HCT116 (cell line): ENCODE results near the gene MIDN. TPM values are rescaled to one million over a fixed set of nuclear protein-coding genes. Genes with fewer than 3 reads are reported as not detected.

Experiments used
- ATAC-seq: fragments of 200-7000 bp; cut with Tn5 transposase; 2 replicates; pipeline ENCODE4 v1.9.1; 2020; ENCODE audit warnings: mild to moderate bottlenecking, moderate library complexity
- BruUV-seq: library from RNA; stranded (reverse); fragments of 400-500 nt; replicated peaks from 2 replicates; lab custom pipeline; 2021; lab: Mats Ljungman, UMichigan
- CTCF ChIA-PET: fragments of 300-600 bp; sonication (Branson Sonifier 250); formaldehyde crosslinking; loops from one replicate; lab custom pipeline; 2021; ENCODE audit warnings: antibody characterized with exemption; lab: Charles Lee
- POLR2A ChIA-PET: fragments of 300-600, 350-600 bp; sonication (Branson Sonifier 250); formaldehyde crosslinking; loops from one replicate; lab custom pipeline; 2021; ENCODE audit warnings: antibody characterized with exemption; lab: Charles Lee
- RAD21 ChIA-PET, 2 experiments: fragments of 300-600 bp; sonication (Branson Sonifier 250); formaldehyde crosslinking; loops; one replicate each; lab custom pipeline; 2023; ENCODE audit warnings: low total read pairs in 2 of 2; ENCODE audit not compliant: uncharacterized antibody in 2 of 2, unreplicated experiment in 2 of 2, low non-redundant PET in 1 of 2; lab: Charles Lee
- DNase-seq: peaks from one replicate; pipeline ENCODE4 v3.0.0-alpha.2; 2010; ENCODE audit warnings: low read depth, low spot score
- H2AFZ ChIP-seq: fragments of 200-600 bp; shearing (Covaris generic), sonication (generic); 2 replicates; pipeline ENCODE4 v1.6.1; 2017; ENCODE audit warnings: low read depth, mixed run types, mixed read lengths, antibody characterized with exemption, low read length; ENCODE audit not compliant: poor library complexity, severe bottlenecking
- H3K27ac ChIP-seq: 2 replicates; pipeline ENCODE4 v1.5.1; 2012; ENCODE audit warnings: low read depth, low read length
- H3K27me3 ChIP-seq: fragments of 200-600 bp; sonication (generic); 2 replicates; pipeline ENCODE4 v1.6.1; 2016; ENCODE audit warnings: mixed run types, low read length, mixed read lengths; ENCODE audit not compliant: insufficient read depth
- H3K36me3 ChIP-seq, 2 experiments: fragments of 200-500 bp in 1 of 2; fragments of 200-600 bp in 1 of 2; sonication (Bioruptor generic) in 1 of 2; sonication (generic) in 1 of 2; 2 replicates each; pipeline versions ENCODE4 v1.5.1 to v1.6.1; 2014 to 2016; ENCODE audit warnings: low read length in 2 of 2, inconsistent platforms in 1 of 2, mixed read lengths in 1 of 2, mixed run types in 1 of 2; ENCODE audit not compliant: insufficient read depth in 2 of 2, control insufficient read depth in 1 of 2
- H3K4me1 ChIP-seq, 2 experiments: fragments of 200-600 bp in 1 of 2; sonication (generic) in 1 of 2; 2 replicates each; pipeline versions ENCODE4 v1.5.1 to v1.6.1; 2012 to 2017; ENCODE audit warnings: low read length in 2 of 2, inconsistent platforms in 1 of 2, mild to moderate bottlenecking in 1 of 2, mixed read lengths in 1 of 2, mixed run types in 1 of 2, moderate library complexity in 1 of 2; ENCODE audit not compliant: insufficient read depth in 2 of 2, control insufficient read depth in 1 of 2
- H3K4me2 ChIP-seq: fragments of 200-600 bp; sonication (generic); 2 replicates; pipeline ENCODE4 v1.6.1; 2017; ENCODE audit warnings: mixed run types, low read length, mixed read lengths
- H3K4me3 ChIP-seq, 2 experiments: fragments of 200-600 bp in 1 of 2; sonication (generic) in 1 of 2; replicated peaks in 1 of 2; 2 replicates each; pipeline ENCODE4 v1.5.1; 2011 to 2016; ENCODE audit warnings: low read length in 2 of 2, control low read depth in 1 of 2, low read depth in 1 of 2, mild to moderate bottlenecking in 1 of 2, mixed read lengths in 1 of 2, mixed run types in 1 of 2
- H3K79me2 ChIP-seq: fragments of 200-600 bp; sonication (generic); 2 replicates; pipeline ENCODE4 v1.6.1; 2017; ENCODE audit warnings: mild to moderate bottlenecking, mixed run types, low read length, moderate library complexity, mixed read lengths; ENCODE audit not compliant: insufficient read depth
- H3K9ac ChIP-seq: fragments of 200-600 bp; sonication (generic); 2 replicates; pipeline ENCODE4 v1.6.1; 2016; ENCODE audit warnings: low read length, mixed read lengths
- H3K9me2 ChIP-seq: fragments of 200-600 bp; sonication (generic), shearing (Covaris generic); 2 replicates; pipeline ENCODE4 v1.6.1; 2017; ENCODE audit warnings: mixed run types, mild to moderate bottlenecking, moderate library complexity; ENCODE audit not compliant: insufficient read depth
- H3K9me3 ChIP-seq, 2 experiments: fragments of 200-500 bp in 1 of 2; fragments of 200-600 bp in 1 of 2; sonication (Bioruptor generic) in 1 of 2; sonication (generic) in 1 of 2; 2 replicates each; pipeline ENCODE4 v1.6.1; 2014 to 2017; ENCODE audit warnings: low read length in 2 of 2, mixed read lengths in 2 of 2, inconsistent platforms in 1 of 2, low read depth in 1 of 2, mild to moderate bottlenecking in 1 of 2, mixed run types in 1 of 2, moderate library complexity in 1 of 2; ENCODE audit not compliant: control insufficient read depth in 1 of 2, insufficient read depth in 1 of 2
- H4K20me1 ChIP-seq: fragments of 200-600 bp; sonication (generic), shearing (Covaris generic); 2 replicates; pipeline ENCODE4 v1.6.1; 2017; ENCODE audit warnings: mixed run types, mild to moderate bottlenecking, moderate library complexity; ENCODE audit not compliant: insufficient read depth
- ATF3 ChIP-seq: IDR thresholded peaks from 2 replicates; pipeline ENCODE4 v1.6.1; 2012
- CTCF ChIP-seq, 3 experiments: fragments of 200-600 bp in 1 of 3; sonication (generic) in 1 of 3; IDR thresholded peaks in 2 of 3; conservative IDR thresholded peaks in 1 of 3; 2 replicates each; pipeline ENCODE4 v1.5.1; 2012 to 2017; ENCODE audit warnings: low read depth in 2 of 3, low read length in 2 of 3, antibody characterized with exemption in 1 of 3, borderline replicate concordance in 1 of 3, control low read depth in 1 of 3, mild to moderate bottlenecking in 1 of 3, mixed read lengths in 1 of 3, mixed run types in 1 of 3, moderate library complexity in 1 of 3; ENCODE audit not compliant: insufficient read depth in 1 of 3
- EGR1 ChIP-seq: IDR thresholded peaks from 2 replicates; pipeline ENCODE4 v1.6.1; 2012; ENCODE audit warnings: low read depth
- TCF7L2 ChIP-seq: IDR thresholded peaks from 2 replicates; pipeline ENCODE4 v1.7.0; 2011; ENCODE audit warnings: borderline replicate concordance, inconsistent platforms; ENCODE audit not compliant: insufficient read depth, insufficient read length; ENCODE audit errors: extremely low read depth
- YY1 ChIP-seq: IDR thresholded peaks from 2 replicates; pipeline ENCODE4 v1.6.1; 2011; ENCODE audit warnings: low read length, low read depth, moderate library complexity, mild to moderate bottlenecking; ENCODE audit not compliant: insufficient replicate concordance; ENCODE audit errors: extremely low read depth
- ZBTB33 ChIP-seq: IDR thresholded peaks from 2 replicates; pipeline ENCODE4 v1.6.1; 2011; ENCODE audit warnings: mild to moderate bottlenecking, low read length, moderate library complexity; ENCODE audit not compliant: insufficient replicate concordance; ENCODE audit errors: extremely low read depth
- ZFX ChIP-seq: fragments of 450-650 bp; IDR thresholded peaks from 2 replicates; pipeline ENCODE4 v1.6.1; 2017
- intact Hi-C: fragments of 100-400 bp; cut with micrococcal nuclease; formaldehyde crosslinking; loops from 2 replicates; pipeline ENCODE4 v1.10.0; 2022
- total RNA-seq: library from RNA; stranded (reverse); gene quantifications from one replicate; pipeline ENCODE4 v1.2.1, GENCODE V29; 2021; ENCODE audit not compliant: unreplicated experiment

Gene MIDN
- total RNA-seq, 1 experiment from 2014 or later, result 146 TPM

GRCh38 chr19:1279782-1280341 lies 31.5 kb downstream of the MIDN start (continued):
- peak in 2 of 3 experiments; percentile 97 to 98; a peak in 5 of 6 replicates for TF ChIP-seq CTCF (IDR thresholded peaks at IDR 0.05 in 2 of 3, conservative IDR thresholded peaks at IDR 0.05 in 1 of 3; ENCODE audit: borderline replicate concordance in 1 of 3, insufficient read depth in 1 of 3, low read depth in 2 of 3, low read length in 2 of 3)
- no peak for TF ChIP-seq TCF7L2
- no peak for TF ChIP-seq EGR1
- TF ChIP-seq ATF3, result no peak

- Histone ChIP-seq H3K4me1 (peaks cover 7 to 28% of the 10 kb centered on the region in 2 experiments; a peak in 3 of 4 replicates), H2AFZ (no peak overlapping the region), H3K9me2 (no peaks in the 10 kb centered on the region)
- TF ChIP-seq YY1 (no peak), ZBTB33 (no peak), CTCF (IDR thresholded peaks at IDR 0.05 in 2 of 3, conservative IDR thresholded peaks at IDR 0.05 in 1 of 3; ENCODE audit: borderline replicate concordance in 1 of 3, insufficient read depth in 1 of 3, low read depth in 2 of 3, low read length in 2 of 3) (no peak), ZFX (no peak)
- TF ChIP-seq, all 23 proteins: peak for 0
- no peaks in the 10 kb centered on the region for H3K9me3 ChIP-seq
- H4K20me1 ChIP-seq, result no peaks in the 10 kb centered on the region
- intact Hi-C loops, result no loop called here
- no peak overlapping the region for H3K4me3 ChIP-seq
- ChIA-PET RAD21 (interaction anchor here in 1 of 2 experiments (0.5 kb wide), 1 partner anchor 253 kb away, joined by 3 read pairs; no protein-coding TSS in a partner anchor), POLR2A (interaction anchor here (1.0 kb wide), 1 partner anchor 12 kb away, joined by 3 read pairs; the partner anchor contains the start of gene CIRBP), CTCF (interaction anchor here (1.4 kb wide), 1 partner anchor 175 kb away, joined by 7 read pairs; no protein-coding TSS in a partner anchor)
- no peak for DNase-seq
- peaks cover 16% of the 10 kb centered on the region for H3K79me2 ChIP-seq
- H3K27me3 ChIP-seq, result no peaks in the 10 kb centered on the region
- no TSS peak for BruUV-seq
- H3K27ac ChIP-seq, result no peak overlapping the region
- H3K4me2 ChIP-seq, result no peak overlapping the region
- H3K36me3 ChIP-seq, result peaks cover 0 to 7% of the 10 kb centered on the region in 2 experiments; a peak in 1 of 4 replicates
- ATAC-seq, result no peak
- no peak overlapping the region for H3K9ac ChIP-seq
Observed at GRCh38 chr19:1280636-1281568, 32.5 kb downstream of the MIDN start.
